ENCODE results near the gene MAP3K12.
"Not testable (repeated sequence)": the region's sequence is repeated elsewhere in the genome, so short reads cannot be mapped to it uniquely, and the experiment has no call there.

The MAP3K12 gene, protein sequence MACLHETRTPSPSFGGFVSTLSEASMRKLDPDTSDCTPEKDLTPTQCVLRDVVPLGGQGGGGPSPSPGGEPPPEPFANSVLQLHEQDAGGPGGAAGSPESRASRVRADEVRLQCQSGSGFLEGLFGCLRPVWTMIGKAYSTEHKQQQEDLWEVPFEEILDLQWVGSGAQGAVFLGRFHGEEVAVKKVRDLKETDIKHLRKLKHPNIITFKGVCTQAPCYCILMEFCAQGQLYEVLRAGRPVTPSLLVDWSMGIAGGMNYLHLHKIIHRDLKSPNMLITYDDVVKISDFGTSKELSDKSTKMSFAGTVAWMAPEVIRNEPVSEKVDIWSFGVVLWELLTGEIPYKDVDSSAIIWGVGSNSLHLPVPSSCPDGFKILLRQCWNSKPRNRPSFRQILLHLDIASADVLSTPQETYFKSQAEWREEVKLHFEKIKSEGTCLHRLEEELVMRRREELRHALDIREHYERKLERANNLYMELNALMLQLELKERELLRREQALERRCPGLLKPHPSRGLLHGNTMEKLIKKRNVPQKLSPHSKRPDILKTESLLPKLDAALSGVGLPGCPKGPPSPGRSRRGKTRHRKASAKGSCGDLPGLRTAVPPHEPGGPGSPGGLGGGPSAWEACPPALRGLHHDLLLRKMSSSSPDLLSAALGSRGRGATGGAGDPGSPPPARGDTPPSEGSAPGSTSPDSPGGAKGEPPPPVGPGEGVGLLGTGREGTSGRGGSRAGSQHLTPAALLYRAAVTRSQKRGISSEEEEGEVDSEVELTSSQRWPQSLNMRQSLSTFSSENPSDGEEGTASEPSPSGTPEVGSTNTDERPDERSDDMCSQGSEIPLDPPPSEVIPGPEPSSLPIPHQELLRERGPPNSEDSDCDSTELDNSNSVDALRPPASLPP

DNA sequence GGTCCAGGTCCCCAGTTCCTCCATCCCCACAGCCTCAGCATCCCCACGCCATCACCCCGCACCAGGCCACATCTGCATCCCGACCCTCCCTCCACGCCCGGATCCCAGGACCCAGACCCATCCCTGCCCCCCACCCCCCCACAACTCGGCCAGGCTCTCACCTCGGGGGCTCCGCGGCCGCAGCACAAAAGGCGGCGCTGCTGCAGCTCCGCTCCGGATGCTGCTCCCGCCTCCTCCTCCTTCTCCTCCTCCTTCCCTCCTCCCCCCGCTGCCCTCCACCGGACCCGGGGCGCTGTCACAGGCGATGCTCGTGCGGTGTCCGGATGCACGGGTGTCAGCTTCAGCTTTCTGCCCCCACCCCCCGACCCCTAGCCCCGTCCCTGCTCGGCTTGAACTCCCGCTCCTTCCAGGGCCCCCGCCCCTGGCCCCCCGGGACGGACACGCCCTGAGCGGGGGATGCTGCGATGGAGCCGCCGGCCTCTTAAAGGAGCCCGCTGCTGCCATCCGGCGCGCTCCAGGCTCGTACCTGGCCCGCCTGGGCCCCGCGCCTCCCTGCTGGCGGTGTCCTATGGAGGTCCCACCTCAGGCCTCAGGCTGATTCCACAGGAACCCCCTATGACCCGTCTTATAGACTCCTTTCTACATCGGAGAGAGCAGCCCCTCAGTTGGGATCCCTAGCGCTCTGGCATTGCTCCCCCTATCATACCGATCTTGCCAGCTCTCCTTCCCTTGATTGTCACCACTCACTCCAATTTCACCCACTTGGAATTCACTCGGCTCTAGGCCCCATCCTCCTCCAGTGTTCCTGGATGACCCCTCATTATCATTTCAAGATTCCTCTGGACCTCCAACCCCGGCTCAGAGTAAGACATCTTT, at the start of gene MAP3K12:
TSS of gene MAP3K12 (minus strand) at position 193 of the 876 bp plus-strand sequence. CDS start 12,067 bp downstream, outside the sequence.
- no peak for DNase-seq (ENCODE audit: low spot score)

DNA sequence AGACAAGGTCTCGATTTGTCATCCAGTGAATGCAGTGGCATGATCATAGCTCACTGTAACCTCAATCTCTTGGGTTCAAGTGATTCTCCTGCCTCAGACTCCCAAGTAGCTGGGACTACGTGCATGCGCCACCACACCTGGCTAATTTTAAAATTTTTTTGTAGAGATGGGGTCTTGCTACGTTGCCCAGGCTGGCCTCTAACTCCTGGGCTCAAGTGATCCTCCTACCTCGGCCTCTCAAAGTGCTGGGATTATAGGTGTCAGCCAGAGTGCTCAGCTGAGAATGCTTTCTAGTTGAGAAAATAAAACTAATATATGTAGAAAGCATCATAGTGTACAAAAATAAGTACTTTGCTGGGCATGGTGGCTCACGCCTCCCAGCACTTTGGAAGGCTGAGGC, 49.1 kb upstream of the MAP3K12 start:
- not testable (repeated sequence) for DNase-seq (ENCODE audit: low spot score)

DNA sequence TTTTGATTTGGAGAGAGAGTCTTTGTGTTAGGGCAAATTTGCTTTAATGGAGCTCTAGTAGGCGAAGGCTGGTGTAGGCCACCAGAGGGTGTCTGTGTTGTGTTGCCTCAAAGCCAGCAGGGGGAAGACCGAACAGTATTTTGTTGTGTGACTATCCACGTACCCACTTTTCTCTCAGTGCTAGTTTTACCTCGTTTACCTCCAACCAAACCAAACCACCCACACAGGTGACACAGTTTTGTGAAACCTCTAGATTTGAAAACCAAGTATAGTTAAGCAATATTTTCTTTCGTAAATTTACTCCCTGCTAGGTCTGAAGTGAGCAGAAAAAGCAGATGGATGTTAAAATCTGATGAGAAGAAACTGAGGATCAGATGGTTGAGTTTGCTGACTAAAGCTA, 44.3 kb upstream of the MAP3K12 start:
- peak; percentile 53 for DNase-seq (ENCODE audit: low spot score)

DNA sequence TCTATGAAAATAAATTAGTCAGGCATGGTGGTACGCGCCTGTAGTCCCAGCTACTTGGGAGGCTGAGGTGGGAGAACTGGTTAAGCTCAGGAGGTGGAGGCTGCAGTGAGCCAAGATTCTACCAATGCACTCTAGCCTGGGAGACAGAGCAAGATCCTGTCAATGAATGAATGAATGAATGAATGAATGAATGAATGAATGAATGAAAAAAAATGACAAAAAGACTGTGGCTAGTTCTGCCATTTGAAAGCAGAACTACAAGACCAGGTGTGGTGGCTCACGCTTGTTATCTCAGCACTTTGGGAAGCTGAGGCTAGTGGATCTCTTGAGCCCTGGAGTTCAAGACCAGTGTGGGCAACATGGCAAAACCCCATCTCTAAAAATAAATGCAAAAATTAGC, 40.3 kb upstream of the MAP3K12 start:
- DNase-seq (ENCODE audit: low spot score): no peak

DNA sequence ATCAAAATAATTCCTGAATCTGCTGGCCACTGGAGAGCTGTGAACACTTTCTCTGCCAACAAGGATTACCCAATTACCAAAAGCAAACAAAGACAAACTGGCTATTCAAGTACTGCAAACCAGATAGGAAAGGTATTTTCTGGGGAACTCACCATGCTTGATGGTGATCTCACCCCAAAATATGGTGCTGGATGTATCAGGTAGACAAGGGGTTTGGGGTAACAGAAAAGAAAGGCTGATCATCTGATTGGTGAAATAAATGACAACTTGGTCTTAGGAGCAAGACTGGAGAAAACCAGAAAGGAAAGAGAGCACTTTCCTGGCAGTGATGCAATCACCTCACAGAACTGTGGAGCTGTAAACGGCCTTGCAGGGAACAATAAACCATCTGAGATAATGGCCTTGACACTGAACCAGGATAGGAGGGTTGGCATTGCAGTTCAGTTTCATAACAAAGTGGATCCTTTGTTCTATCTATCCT, 39.0 kb upstream of the MAP3K12 start:
- DNase-seq (ENCODE audit: low spot score): peak; percentile 27

DNA sequence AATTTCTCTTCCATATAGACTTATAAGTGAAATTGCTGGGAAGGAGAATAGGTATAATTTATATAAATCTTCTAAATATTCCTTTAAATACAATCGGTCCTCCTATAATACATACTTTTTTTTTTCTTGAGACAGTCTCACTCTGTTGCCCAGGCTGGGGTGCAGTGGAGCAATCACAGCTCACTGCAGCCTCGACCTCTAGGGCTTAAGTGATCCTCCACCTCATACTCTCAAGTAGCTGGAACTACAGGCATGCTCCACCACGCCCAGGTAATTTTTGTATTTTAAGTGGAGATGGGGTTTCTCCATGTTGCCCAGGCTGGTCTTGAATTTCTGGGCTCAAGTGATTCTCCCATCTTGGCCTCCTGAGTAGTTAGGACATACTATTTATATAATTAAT, 37.7 kb upstream of the MAP3K12 start:
- no peak for DNase-seq (ENCODE audit: low spot score)

DNA sequence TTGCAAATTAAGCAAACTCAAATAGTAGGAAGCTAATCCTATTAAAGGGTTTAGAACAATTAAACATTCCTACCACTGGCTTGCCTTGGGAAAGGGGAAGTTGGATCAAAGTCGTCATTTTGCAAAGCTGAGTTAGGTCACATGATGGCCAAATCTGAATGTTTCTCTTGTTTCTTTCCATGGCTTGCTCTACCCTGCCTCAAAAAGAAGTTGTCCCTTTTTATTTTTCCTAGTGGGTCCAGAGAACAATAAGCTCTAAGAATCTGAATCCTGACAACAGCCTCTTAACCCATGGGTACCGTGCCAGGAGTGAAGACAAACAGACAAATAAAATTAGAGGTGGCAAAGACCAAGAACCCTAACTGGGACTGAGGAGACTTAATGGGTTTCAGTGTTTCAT, 34.2 kb upstream of the MAP3K12 start:
- no peak for DNase-seq (ENCODE audit: low spot score)

DNA sequence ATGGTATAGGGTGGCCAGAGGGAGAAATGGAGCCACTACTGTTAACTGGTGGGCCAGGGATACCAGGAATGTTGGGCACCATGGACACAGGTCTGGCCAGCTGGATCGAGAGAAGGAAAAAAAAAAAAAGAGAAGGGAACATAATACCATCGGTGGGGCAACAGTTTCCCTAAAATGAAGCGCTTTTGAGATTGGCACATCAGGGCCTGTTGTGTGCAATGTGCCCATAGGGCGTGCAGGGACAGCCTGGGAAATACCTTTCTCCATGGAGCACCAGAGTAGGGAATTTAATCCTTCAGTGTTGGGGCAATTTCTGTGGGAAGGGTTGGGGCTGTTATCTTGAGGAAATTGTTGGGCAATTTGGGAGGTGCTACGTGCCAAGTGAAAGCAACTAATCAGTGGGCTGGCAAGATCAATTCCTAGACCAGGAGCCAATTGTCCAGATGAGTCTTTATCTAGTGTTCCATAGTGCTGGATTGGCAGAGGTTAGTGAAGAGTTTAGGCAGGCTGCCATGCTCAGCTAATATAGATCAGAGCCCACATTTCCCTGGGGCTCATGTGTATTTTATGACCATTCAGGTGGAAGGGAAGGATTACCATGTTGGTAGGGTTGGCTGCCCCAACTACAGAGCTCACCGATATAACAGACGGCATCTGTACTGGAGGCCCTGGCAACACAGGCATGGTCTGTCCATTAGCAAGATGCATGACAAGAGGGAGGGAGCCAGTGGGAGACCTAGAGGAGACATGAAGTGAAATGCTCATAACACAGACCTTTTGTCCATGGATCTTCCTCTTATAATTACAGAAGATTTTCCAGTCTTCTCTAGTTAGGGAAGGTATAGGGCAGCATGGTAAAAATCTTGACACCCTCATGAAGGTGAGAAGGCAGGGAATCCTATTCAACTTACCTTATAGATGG, 33.5 kb upstream of the MAP3K12 start:
- DNase-seq (ENCODE audit: low spot score): no peak

DNA sequence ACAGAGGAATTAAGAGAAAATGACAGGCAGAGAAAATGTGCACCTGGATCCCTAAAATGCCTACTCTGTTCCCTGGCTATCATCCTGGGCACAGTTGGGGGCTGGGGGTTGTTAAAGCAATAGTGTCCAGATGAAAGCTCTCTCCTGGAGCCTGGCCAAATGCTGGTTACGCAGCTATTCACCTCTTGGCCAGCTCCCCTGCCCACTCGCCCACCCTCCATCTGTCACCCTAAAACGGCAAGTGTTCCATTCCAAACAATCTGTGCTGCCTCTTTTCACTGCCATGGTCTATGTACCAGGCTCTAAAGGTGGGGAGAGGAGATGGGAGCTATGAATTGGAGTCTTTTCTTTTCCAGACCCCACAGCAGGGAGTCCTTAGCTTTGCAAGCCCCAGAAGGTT, 32.8 kb upstream of the MAP3K12 start:
- no peak for DNase-seq (ENCODE audit: low spot score)

DNA sequence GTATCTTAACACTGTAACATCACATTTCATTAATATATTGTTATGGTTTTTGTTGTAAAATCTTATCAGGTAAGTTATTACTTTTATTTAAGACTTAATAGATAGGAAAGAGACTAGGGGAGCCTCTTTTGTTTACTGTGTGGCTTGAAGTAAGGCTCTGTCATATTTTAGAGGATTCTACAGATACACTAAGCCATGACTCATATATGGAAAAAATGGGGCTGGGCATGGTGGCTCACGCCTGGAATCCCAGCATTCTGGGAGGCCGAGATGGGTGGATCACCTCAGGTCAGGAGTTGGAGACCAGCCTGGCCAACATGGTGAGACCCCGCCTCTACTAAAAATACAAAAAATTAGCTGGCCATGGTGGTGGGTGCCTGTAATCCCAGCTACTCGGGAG, 31.7 kb upstream of the MAP3K12 start:
- DNase-seq (ENCODE audit: low spot score): no peak

DNA sequence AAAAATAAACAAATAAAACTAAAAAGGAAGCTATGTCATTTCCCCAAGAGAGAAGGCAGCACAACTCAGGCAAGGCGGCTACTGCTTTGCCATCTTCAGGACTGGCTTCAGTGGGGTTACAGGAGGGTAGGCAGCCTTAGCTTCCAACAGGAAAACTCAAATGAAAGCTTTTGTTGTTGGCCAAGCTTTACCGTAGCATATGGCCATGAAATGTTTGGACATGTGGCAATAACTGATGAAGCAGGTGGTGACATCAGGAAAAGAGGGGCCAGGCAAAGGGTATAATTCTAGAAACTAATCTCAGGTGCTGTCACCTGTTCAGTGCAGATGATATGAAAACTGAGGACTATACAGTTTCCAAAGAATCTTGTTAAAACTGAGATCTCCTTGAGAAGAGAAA, 30.8 kb upstream of the MAP3K12 start:
- no peak for DNase-seq (ENCODE audit: low spot score)

DNA sequence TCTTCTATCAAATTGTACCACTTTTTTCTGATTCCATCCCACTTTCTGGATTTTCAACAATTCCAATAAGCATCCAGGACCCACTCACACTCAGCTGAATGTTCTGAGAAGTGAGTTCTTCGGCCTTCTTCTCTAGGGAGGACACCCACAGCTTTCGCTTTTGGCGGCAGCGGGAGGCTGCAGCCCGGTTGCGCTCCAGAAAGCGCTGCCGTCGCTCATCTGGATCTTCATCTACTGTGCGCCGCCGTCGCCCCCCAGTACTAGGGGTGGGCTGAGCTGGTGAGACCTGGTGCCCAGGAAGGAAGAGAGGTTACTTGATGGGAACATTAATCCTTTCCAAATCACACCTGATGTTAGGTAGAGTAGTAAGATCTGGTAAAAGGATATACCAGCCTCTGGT, 25.2 kb upstream of the MAP3K12 start:
- DNase-seq (ENCODE audit: low spot score): no peak

DNA sequence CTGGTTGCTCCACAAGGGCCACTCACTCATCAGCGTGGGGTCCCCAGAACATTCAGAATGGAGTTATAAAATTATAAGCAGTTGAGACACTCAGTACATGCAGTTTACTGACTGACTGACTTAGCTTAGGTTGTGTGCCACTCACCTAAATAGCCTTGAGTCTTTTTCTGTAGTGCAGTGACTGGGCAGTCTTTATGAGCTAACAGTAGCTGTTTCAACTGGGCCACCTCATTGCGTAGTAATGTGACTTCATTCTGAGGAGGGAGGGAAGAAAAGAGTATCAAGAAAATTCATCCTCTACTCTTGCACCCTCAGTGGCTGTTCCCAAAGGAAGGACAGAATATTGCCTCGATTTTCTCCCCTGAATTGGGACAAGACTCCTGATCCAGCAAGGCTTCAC, 23.9 kb upstream of the MAP3K12 start:
- DNase-seq (ENCODE audit: low spot score): no peak

DNA sequence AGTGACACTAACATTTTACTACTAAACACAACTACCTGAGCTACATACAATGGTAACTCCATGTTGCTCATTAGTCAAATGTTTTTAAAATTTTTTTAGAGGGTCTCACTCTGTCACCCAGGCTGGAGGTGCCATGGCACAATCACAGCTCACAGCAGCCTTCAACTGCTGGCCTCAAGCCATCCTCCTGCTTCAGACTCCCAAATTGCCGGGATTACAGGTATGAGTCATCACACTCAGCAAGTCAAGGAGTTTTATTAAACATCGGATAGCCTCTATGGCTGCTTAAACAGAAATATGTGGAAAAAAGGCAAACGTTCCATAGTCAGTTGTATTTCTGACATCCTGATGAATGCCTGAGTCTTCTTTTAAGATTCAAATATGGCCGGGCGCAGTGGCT, 19.1 kb upstream of the MAP3K12 start:
- no peak for DNase-seq (ENCODE audit: low spot score)

DNA sequence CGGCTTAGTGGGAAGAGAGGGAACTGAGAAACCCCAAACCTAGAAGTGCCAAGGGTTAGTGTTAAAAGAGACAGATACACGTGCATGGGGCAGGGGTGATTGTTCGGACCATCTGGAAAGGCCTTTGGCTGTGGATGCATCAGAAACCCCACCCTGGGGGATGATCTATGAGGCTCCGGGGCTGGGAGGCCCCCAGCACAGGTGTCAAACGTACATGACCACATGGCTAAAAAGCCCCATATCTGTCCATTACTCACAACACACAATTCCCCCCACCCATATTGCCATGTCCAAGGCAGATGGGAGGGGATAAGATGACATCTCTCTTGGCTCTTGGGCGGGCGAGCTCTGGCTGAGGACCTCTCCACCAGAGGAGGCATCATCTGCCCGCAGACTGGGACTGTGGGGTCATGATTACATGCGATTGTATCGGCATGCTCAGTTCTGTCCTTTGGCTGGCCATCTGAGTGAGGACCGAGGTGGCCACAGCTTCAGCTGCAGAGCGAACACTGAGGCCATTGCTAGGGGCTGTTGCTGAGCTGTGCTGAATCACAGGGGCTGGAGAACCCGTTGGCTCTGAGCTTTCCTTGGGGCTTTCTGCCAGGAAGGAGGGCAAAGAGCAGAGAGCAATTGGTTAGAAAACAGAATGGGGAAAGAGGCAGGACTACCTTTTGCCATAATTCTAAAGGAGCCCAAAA, 17.6 kb upstream of the MAP3K12 start:
- DNase-seq (ENCODE audit: low spot score): no peak

DNA sequence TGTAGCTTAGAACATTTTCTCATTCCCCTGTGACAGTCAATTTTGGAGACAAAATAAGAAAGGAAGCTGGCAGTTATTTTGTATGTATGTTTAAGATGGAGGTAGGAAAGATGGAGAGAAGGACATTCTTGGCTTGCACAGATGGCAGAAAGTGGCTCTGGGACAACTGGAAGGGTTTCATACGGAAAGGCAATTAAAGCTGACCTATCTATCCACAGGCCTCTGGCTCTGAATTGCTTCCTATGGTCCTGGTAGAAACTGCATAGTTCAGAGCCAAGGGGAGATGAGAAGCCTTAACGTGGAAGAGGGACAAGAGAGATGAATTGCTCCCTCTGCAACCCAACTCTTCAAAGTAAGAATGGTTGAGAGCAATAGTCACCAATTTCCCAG, 16.0 kb upstream of the MAP3K12 start:
- no peak for DNase-seq (ENCODE audit: low spot score)

DNA sequence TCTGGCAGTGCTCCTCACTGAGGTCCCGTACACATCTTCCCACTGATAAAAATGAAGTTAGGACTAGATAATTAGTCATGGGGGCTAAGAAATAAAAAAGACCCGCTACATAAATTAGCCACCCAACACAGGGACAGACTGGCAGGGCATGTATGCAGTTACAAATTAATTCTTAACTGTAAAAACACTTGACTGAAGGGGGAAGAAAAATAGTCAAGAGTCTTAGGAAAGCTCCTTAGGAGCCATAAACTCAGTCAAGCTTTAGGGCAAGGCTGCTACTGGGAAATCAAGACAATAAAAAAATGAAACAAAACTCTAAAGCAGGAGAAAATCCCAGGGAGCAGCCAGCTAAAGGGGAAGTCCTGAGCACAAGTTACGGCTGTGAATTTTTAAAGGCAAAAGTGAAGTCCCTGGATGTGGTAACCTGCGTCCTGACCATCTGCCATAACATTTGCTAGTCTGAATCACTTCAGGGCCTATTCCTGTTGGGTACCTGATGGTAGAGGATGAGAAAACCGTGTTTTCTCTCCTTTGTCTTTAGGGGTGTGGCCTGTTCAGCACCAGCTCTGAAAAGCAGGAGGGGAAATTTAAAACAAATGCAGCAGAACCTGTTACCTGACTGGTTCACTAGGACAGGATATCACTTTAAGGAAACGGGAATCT, 15.5 kb upstream of the MAP3K12 start:
- DNase-seq (ENCODE audit: low spot score): no peak

DNA sequence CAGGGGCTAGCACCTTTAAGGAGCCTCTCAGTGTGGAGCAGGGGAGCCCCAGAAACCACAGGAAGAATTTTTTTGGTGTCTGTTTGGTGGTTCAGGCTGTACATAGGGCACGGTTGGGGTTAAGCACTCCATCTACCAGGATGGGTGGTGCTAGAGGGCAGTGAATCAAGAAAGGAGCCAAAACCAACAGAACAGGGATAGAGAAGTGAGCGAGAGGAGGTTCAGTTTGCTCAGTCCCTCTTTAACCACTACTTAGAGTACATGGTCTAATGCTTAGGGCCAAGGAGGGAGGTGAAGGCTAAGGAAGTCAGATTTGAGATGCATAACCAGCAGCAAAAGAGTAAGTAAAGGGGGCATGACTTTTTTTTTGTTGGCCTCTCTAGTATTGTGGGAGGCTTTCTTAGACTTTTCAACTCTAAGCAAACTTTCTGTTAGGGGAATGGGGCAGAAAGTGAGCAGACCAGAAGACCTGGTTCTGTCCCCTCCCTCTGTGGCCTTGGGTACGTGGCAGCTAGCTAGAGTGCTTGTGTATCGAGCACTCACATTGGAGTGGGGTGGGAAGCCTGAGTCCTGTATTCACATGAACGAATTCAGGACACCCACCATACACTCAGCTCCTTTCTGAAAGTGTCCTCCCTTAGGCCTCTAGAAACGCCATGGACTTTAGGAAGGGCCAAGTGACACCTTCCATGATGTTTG, 14.6 kb upstream of the MAP3K12 start:
- DNase-seq (ENCODE audit: low spot score): no peak

DNA sequence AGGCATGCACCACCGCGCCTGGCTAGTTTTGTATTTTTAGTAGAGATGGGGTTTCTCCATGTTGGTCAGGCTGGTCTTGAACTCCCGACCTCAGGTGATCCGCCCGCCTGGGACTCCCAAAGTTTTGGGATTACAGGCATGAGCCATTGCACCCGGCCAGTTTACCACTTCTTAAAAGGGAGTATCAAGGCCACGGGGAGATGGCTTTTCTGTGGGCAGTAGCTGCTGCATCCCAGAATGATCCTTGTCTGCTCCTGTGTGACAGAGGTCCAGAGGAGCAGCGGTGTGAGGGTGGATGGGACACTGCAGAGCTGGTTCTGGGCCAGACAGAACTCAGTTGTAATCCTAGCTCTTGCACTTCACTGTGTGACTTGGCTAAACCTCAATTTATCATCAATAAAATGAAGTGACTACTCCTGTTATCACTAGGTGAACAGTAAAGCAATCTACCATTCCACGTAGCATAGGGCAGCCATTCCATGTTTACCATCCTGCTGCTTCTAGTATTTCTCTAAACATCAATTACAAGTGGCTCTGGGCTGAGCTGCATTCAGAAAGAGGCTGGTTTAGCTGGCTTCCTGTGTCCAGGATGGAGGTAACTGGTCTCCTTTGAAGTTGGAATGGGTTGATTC, 11.0 kb upstream of the MAP3K12 start:
- no peak for DNase-seq (ENCODE audit: low spot score)

Measured in LoVo (cell line).